ENCODE data around the gene CACNA1E. TPM values are rescaled to one million over a fixed set of nuclear protein-coding genes. Genes with fewer than 3 reads are reported as not detected.

CACNA1E gene
- total RNA-seq, 4 donors from 2014 or later = 0.03 to 0.05 TPM; not detected in 2

- intact Hi-C loops (cut with DNase I; ENCODE audit: low total_unique reads) (no loop called here), in situ Hi-C loops (cut with MboI; ENCODE audit: low sequenced_read_pairs in 4 of 4) (no loop called here)
- no peak for ATAC-seq
- no peak overlapping the region for H3K4me3 ChIP-seq
- H3K9me3 ChIP-seq = no peaks in the 10 kb centered on the region
- H3K36me3 ChIP-seq = no peaks in the 10 kb centered on the region
- no peak for DNase-seq
- H3K27ac ChIP-seq = no peak overlapping the region
- TF ChIP-seq POLR2A (IDR thresholded peaks at IDR 0.05) = no peak
- TF ChIP-seq CTCF (IDR thresholded peaks at IDR 0.05 in 4 of 5, conservative IDR thresholded peaks at IDR 0.05 in 1 of 5) = no peak
- H3K4me1 ChIP-seq = no peaks in the 10 kb centered on the region
- peaks cover 0 to 4% (median 0%) of the 10 kb centered on the region in 3 donors for H3K27me3 ChIP-seq
Measured at GRCh38 chr1:181452746-181453145, 30.6 kb upstream of the CACNA1E start.

- TF ChIP-seq CTCF (IDR thresholded peaks at IDR 0.05 in 4 of 5, conservative IDR thresholded peaks at IDR 0.05 in 1 of 5) (no peak), POLR2A (IDR thresholded peaks at IDR 0.05) (no peak)
- no peaks in the 10 kb centered on the region for H3K36me3 ChIP-seq
- H3K27me3 ChIP-seq = peaks cover 0 to 4% (median 0%) of the 10 kb centered on the region in 3 donors
- intact Hi-C loops (cut with DNase I; ENCODE audit: low total_unique reads) = no loop called here
- in situ Hi-C loops (cut with MboI; ENCODE audit: low sequenced_read_pairs in 4 of 4) = no loop called here
- no peak overlapping the region for H3K4me3 ChIP-seq
- ATAC-seq = no peak
- DNase-seq = no peak
- no peaks in the 10 kb centered on the region for H3K4me1 ChIP-seq
- H3K9me3 ChIP-seq = no peaks in the 10 kb centered on the region
- no peak overlapping the region for H3K27ac ChIP-seq
Measured at GRCh38 chr1:181453541-181454201, 29.6 kb upstream of the CACNA1E start.

- ATAC-seq = no peak
- Histone ChIP-seq H3K27ac (no peak overlapping the region), H3K27me3 (peaks cover 0 to 4% (median 0%) of the 10 kb centered on the region in 3 donors), H3K4me3 (no peak overlapping the region), H3K36me3 (no peaks in the 10 kb centered on the region), H3K9me3 (no peaks in the 10 kb centered on the region), H3K4me1 (no peaks in the 10 kb centered on the region)
- no peak for DNase-seq
- TF ChIP-seq CTCF (IDR thresholded peaks at IDR 0.05 in 4 of 5, conservative IDR thresholded peaks at IDR 0.05 in 1 of 5) (no peak), POLR2A (IDR thresholded peaks at IDR 0.05) (no peak)
- in situ Hi-C loops (cut with MboI; ENCODE audit: low sequenced_read_pairs in 4 of 4) = no loop called here
- intact Hi-C loops (cut with DNase I; ENCODE audit: low total_unique reads) = no loop called here
Measured at GRCh38 chr1:181456551-181456950, 26.8 kb upstream of the CACNA1E start.

DNA sequence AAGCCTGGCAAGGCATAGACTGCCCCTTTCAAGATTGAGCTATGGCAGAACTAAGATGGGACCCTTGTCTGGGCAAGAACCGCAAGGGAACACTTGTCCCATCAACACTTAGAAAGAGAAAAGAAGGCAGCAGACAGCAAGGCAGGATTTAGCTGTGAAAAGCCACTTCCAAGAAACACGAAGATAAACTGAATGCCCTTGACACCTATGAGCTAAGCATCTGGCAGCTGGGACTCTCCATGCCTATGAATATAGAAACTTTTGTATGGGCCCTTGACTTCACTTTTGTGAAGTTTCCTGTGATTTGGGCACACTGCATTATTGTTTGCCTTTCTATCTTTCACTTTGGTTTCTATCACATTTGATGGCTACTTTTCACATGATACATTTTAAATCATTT lies 24.9 kb upstream of the CACNA1E start:
- TF ChIP-seq CTCF (IDR thresholded peaks at IDR 0.05 in 4 of 5, conservative IDR thresholded peaks at IDR 0.05 in 1 of 5) (no peak), POLR2A (IDR thresholded peaks at IDR 0.05) (no peak)
- no peaks in the 10 kb centered on the region for H3K4me1 ChIP-seq

GRCh38 chr1:181459067-181459466 lies 24.2 kb upstream of the CACNA1E start:
- no peak for ATAC-seq
- TF ChIP-seq POLR2A (IDR thresholded peaks at IDR 0.05) = no peak
- no peak for TF ChIP-seq CTCF (IDR thresholded peaks at IDR 0.05 in 4 of 5, conservative IDR thresholded peaks at IDR 0.05 in 1 of 5)
- intact Hi-C loops (cut with DNase I; ENCODE audit: low total_unique reads) = no loop called here
- Histone ChIP-seq H3K27me3 (peaks cover 0 to 4% (median 0%) of the 10 kb centered on the region in 3 donors), H3K36me3 (no peaks in the 10 kb centered on the region), H3K9me3 (no peaks in the 10 kb centered on the region), H3K4me1 (no peaks in the 10 kb centered on the region), H3K27ac (no peak overlapping the region), H3K4me3 (no peak overlapping the region)
- DNase-seq = no peak
- in situ Hi-C loops (cut with MboI; ENCODE audit: low sequenced_read_pairs in 4 of 4) = no loop called here

More for the DNA sequence above, 24.9 kb upstream of the CACNA1E start:
- ATAC-seq (no peak), DNase-seq (no peak)
- Histone ChIP-seq H3K27ac (no peak overlapping the region), H3K9me3 (no peaks in the 10 kb centered on the region), H3K4me3 (no peak overlapping the region), H3K27me3 (peaks cover 0 to 4% (median 0%) of the 10 kb centered on the region in 3 donors), H3K36me3 (no peaks in the 10 kb centered on the region)
- intact Hi-C loops (cut with DNase I; ENCODE audit: low total_unique reads) = no loop called here
- in situ Hi-C loops (cut with MboI; ENCODE audit: low sequenced_read_pairs in 4 of 4) = no loop called here

Data from gastrocnemius medialis (tissue), 4 donors.